ENCODE results near the gene PGGT1B. TPM values are rescaled to one million over a fixed set of nuclear protein-coding genes. Genes with fewer than 3 reads are reported as not detected.

Gene PGGT1B
- total RNA-seq, 1 donor from 2014 or later: 22.4 TPM

DNA sequence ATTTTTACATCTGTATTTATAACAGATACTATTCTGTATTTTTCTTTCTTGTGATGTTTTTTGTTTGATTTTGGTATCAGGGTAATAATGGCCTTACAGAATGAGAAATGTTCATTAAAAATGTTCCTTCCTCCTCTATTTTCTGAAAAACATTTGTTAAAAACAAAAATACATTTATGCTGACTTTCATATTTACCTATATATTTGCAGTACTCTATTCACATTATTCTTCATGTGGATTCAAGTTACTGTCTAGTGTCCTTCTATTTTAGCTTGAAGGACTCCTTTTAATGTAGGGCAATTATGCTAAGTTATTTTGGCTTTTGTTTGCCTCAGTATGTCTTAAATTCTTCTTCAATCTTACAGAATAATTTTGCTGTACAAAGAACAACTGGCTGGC lies 28.7 kb upstream of the PGGT1B start:
- Mint-ChIP-seq H3K4me3 (ENCODE audit: unreplicated experiment) (no peak overlapping the region), H3K9me3 (ENCODE audit: unreplicated experiment) (peaks cover 8% of the 10 kb centered on the region), H3K27me3 (ENCODE audit: unreplicated experiment) (peaks cover 4% of the 10 kb centered on the region), H3K36me3 (ENCODE audit: unreplicated experiment) (peaks cover 40% of the 10 kb centered on the region), H3K27ac (ENCODE audit: unreplicated experiment) (no peak overlapping the region), H3K4me1 (ENCODE audit: low read depth, unreplicated experiment) (peaks cover 3% of the 10 kb centered on the region)
- DNase-seq: no peak
- TF ChIP-seq, protein P1, sequence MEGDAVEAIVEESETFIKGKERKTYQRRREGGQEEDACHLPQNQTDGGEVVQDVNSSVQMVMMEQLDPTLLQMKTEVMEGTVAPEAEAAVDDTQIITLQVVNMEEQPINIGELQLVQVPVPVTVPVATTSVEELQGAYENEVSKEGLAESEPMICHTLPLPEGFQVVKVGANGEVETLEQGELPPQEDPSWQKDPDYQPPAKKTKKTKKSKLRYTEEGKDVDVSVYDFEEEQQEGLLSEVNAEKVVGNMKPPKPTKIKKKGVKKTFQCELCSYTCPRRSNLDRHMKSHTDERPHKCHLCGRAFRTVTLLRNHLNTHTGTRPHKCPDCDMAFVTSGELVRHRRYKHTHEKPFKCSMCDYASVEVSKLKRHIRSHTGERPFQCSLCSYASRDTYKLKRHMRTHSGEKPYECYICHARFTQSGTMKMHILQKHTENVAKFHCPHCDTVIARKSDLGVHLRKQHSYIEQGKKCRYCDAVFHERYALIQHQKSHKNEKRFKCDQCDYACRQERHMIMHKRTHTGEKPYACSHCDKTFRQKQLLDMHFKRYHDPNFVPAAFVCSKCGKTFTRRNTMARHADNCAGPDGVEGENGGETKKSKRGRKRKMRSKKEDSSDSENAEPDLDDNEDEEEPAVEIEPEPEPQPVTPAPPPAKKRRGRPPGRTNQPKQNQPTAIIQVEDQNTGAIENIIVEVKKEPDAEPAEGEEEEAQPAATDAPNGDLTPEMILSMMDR (IDR thresholded peaks at IDR 0.05; ENCODE audit: partially characterized antibody, unreplicated experiment): no peak

DNA sequence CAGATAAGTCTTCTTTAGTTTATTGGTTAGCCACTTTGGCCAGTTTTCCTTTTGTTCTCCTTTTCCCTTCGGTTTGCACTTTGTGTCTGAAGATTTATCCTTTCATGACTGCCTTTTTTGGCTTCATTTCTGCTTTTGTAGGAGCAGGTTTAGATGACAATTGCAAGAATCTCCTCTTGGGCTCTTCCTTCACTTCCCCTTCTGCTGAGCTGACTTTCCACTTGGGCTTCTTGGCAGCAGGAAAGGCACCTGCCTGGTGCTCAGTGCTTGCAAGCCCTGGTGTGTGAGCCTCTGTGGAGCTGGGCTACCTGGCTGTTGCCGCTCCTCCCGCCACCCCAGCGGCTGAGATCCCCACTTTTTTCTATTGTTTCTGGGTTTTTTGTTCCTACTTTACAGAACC lies 26.4 kb upstream of the PGGT1B start:
- DNase-seq: no peak
- H3K9me3 Mint-ChIP-seq (ENCODE audit: unreplicated experiment): peaks cover 8% of the 10 kb centered on the region
- no peak overlapping the region for H3K4me3 Mint-ChIP-seq (ENCODE audit: unreplicated experiment)
- TF ChIP-seq, protein P1 (IDR thresholded peaks at IDR 0.05; ENCODE audit: partially characterized antibody, unreplicated experiment): no peak
- H3K27ac Mint-ChIP-seq (ENCODE audit: unreplicated experiment): no peak overlapping the region
- H3K4me1 Mint-ChIP-seq (ENCODE audit: low read depth, unreplicated experiment): peaks cover 10% of the 10 kb centered on the region
- no peaks in the 10 kb centered on the region for H3K27me3 Mint-ChIP-seq (ENCODE audit: unreplicated experiment)
- H3K36me3 Mint-ChIP-seq (ENCODE audit: unreplicated experiment): peaks cover 40% of the 10 kb centered on the region

DNA sequence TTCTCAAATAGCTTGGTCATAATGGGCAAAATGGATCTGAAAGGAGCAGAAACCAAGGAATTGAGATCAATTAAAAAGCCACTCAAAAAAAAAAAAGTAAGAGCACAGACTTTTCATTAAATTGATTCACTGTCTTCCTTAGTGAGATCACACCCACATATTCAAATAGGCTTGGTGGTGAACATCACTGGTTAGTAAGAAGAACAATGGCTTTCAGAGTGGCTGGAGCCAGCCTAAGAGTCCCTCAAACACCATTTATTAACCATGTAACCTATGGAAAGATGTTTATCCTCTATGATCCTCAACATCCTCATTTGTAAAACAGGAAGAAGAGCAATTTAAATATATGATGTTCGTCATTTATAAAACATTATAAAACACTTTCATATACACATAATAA lies 21.3 kb upstream of the PGGT1B start:
- Mint-ChIP-seq H3K27me3 (ENCODE audit: unreplicated experiment) (no peaks in the 10 kb centered on the region), H3K4me3 (ENCODE audit: unreplicated experiment) (no peak overlapping the region), H3K9me3 (ENCODE audit: unreplicated experiment) (no peaks in the 10 kb centered on the region), H3K4me1 (ENCODE audit: low read depth, unreplicated experiment) (peaks cover 10% of the 10 kb centered on the region), H3K36me3 (ENCODE audit: unreplicated experiment) (peaks cover 1% of the 10 kb centered on the region), H3K27ac (ENCODE audit: unreplicated experiment) (no peak overlapping the region)
- no peak for DNase-seq
- TF ChIP-seq, protein P1 (IDR thresholded peaks at IDR 0.05; ENCODE audit: partially characterized antibody, unreplicated experiment): no peak

- H3K27me3 Mint-ChIP-seq (ENCODE audit: unreplicated experiment): no peaks in the 10 kb centered on the region
- no peaks in the 10 kb centered on the region for H3K9me3 Mint-ChIP-seq (ENCODE audit: unreplicated experiment)
- TF ChIP-seq, protein P1 (IDR thresholded peaks at IDR 0.05; ENCODE audit: partially characterized antibody, unreplicated experiment): no peak
- no peak overlapping the region for H3K27ac Mint-ChIP-seq (ENCODE audit: unreplicated experiment)
- peaks cover 10% of the 10 kb centered on the region for H3K4me1 Mint-ChIP-seq (ENCODE audit: low read depth, unreplicated experiment)
- DNase-seq: no peak
- no peaks in the 10 kb centered on the region for H3K36me3 Mint-ChIP-seq (ENCODE audit: unreplicated experiment)
- H3K4me3 Mint-ChIP-seq (ENCODE audit: unreplicated experiment): no peak overlapping the region
Measured at GRCh38 chr5:115282131-115282530, 19.5 kb upstream of the PGGT1B start.

DNA sequence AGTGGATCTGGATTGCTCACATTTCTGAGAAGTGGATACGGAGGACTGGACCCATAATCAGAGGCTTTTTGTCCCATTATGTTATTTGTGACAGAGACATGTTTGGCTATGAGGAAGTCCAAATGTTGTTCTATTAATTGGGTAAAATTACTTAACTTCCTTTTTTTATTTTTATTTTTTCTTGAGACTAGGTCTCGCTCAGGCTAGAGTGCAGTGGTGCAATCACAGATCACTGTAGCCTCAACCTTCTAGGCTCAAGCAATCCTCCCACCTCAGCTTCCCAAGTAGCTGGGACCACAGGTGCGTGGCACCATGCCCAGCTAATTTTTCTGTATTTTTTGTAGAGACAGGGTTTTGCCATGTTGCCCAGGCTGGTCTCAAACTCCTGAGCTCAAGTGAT lies 11.9 kb upstream of the PGGT1B start:
- Mint-ChIP-seq H3K27ac (ENCODE audit: unreplicated experiment) (no peak overlapping the region), H3K4me1 (ENCODE audit: low read depth, unreplicated experiment) (no peaks in the 10 kb centered on the region), H3K4me3 (ENCODE audit: unreplicated experiment) (no peak overlapping the region), H3K36me3 (ENCODE audit: unreplicated experiment) (no peaks in the 10 kb centered on the region), H3K27me3 (ENCODE audit: unreplicated experiment) (peaks cover 1% of the 10 kb centered on the region), H3K9me3 (ENCODE audit: unreplicated experiment) (no peaks in the 10 kb centered on the region)
- TF ChIP-seq, protein P1 (IDR thresholded peaks at IDR 0.05; ENCODE audit: partially characterized antibody, unreplicated experiment): no peak
- no peak for DNase-seq

All from glutamatergic neuron (in vitro differentiated cells).